Measurements from ENCODE around the gene TNFRSF18.

Gene TNFRSF18

GRCh38 chr1:1240348-1240732 lies 33.9 kb upstream of the TNFRSF18 start:
- TF ChIP-seq CTCF (IDR thresholded peaks at IDR 0.05; ENCODE audit: low read depth, low read length), result no peak
- DNase-seq (ENCODE audit: low read depth in 2 of 2), result no peak
- H3K4me3 ChIP-seq (replicated peaks in 1 of 2; ENCODE audit: low read depth in 2 of 2, low read length in 2 of 2), result no peak overlapping the region

- TF ChIP-seq CTCF (IDR thresholded peaks at IDR 0.05; ENCODE audit: low read depth, low read length), result no peak
- no peak for DNase-seq (ENCODE audit: low read depth in 2 of 2)
- no peak overlapping the region for H3K4me3 ChIP-seq (replicated peaks in 1 of 2; ENCODE audit: low read depth in 2 of 2, low read length in 2 of 2)
Observed at GRCh38 chr1:1239614-1240347, 33.4 kb upstream of the TNFRSF18 start.

- no peak for DNase-seq (ENCODE audit: low read depth in 2 of 2)
- TF ChIP-seq CTCF (IDR thresholded peaks at IDR 0.05; ENCODE audit: low read depth, low read length), result no peak
- H3K4me3 ChIP-seq (replicated peaks in 1 of 2; ENCODE audit: low read depth in 2 of 2, low read length in 2 of 2), result no peak overlapping the region
Observed at GRCh38 chr1:1239227-1239613, 32.8 kb upstream of the TNFRSF18 start.

- H3K4me3 ChIP-seq (replicated peaks in 1 of 2; ENCODE audit: low read depth in 2 of 2, low read length in 2 of 2), result no peak overlapping the region
- no peak for TF ChIP-seq CTCF (IDR thresholded peaks at IDR 0.05; ENCODE audit: low read depth, low read length)
- no peak for DNase-seq (ENCODE audit: low read depth in 2 of 2)
Observed at GRCh38 chr1:1238702-1239178, 32.3 kb upstream of the TNFRSF18 start.

- TF ChIP-seq CTCF (IDR thresholded peaks at IDR 0.05; ENCODE audit: low read depth, low read length), result no peak
- H3K4me3 ChIP-seq (replicated peaks in 1 of 2; ENCODE audit: low read depth in 2 of 2, low read length in 2 of 2), result no peak overlapping the region
- DNase-seq (ENCODE audit: low read depth in 2 of 2), result no peak
Observed at GRCh38 chr1:1237874-1238701, 31.7 kb upstream of the TNFRSF18 start.

- no peak for DNase-seq (ENCODE audit: low read depth in 2 of 2)
- no peak for TF ChIP-seq CTCF (IDR thresholded peaks at IDR 0.05; ENCODE audit: low read depth, low read length)
- no peak overlapping the region for H3K4me3 ChIP-seq (replicated peaks in 1 of 2; ENCODE audit: low read depth in 2 of 2, low read length in 2 of 2)
Observed at GRCh38 chr1:1236945-1237873, 30.8 kb upstream of the TNFRSF18 start.

All from cardiac fibroblast (primary cell).